ENCODE measurements around the gene TAOK1. TPM values are rescaled to one million over a fixed set of nuclear protein-coding genes. Genes with fewer than 3 reads are reported as not detected.
A peak's percentile ranks its signal among the peaks of the same experiment; 100 is the strongest.

Gene TAOK1
- total and polyA plus RNA-seq, 9 of the 15 experiments (the other 6 are each of a cell fraction or from before 2014, with no cell fraction given): 3.2 to 33.1 (median 16.5) TPM

- TF ChIP-seq ERF (CRISPR knock-in tag; IDR thresholded peaks at IDR 0.05) (0 out of 2 replicates have a peak, but pooled peaks have one; percentile 53), ZBTB12 (CRISPR knock-in tag; IDR thresholded peaks at IDR 0.05) (no peak), SAFB (IDR thresholded peaks at IDR 0.05; ENCODE audit: borderline replicate concordance, low read depth, low read length) (no peak), CBX1 (IDR thresholded peaks at IDR 0.05; ENCODE audit: low read depth) (peak; percentile 39; the same call in 1 of the 2 replicates), THRA (IDR thresholded peaks at IDR 0.05) (no peak), HNRNPH1 (optimal IDR thresholded peaks at IDR 0.05; ENCODE audit: low read depth, low read length) (no peak), PML (IDR thresholded peaks at IDR 0.05; ENCODE audit: low read length) (0 out of 2 replicates have a peak, but pooled peaks have one; percentile 28), RREB1 (CRISPR knock-in tag; IDR thresholded peaks at IDR 0.05) (0 out of 2 replicates have a peak, but pooled peaks have one; percentile 19), ZBED1 (IDR thresholded peaks at IDR 0.05) (no peak), MNT (conservative IDR thresholded peaks at IDR 0.05) (peak in 1 of 2 experiments; percentile 39; a peak in 1 of 4 replicates), HNRNPLL (IDR thresholded peaks at IDR 0.05; ENCODE audit: low read depth, low read length, poor library complexity, severe bottlenecking) (no peak), THAP12 (CRISPR knock-in tag; IDR thresholded peaks at IDR 0.05) (0 out of 2 replicates have a peak, but pooled peaks have one; percentile 29), NR2F6 (CRISPR knock-in tag; IDR thresholded peaks at IDR 0.05) (no peak), NFIC (IDR thresholded peaks at IDR 0.05) (0 out of 2 replicates have a peak, but pooled peaks have one; percentile 3)
These were observed 178.4 kb downstream of the TAOK1 start, which contains the start of gene TP53I13 (continued) for GRCh38 chr17:29568331-29569244.

Data from K562 (cell line).